SU-DHL-6 (cell line): ENCODE measurements around the gene L1TD1.

ENCODE experiments used
- H2AFZ ChIP-seq: fragments of 200-600 bp; sonication (generic); 2 replicates; pipeline ENCODE4 v1.6.1; 2014; ENCODE audit warnings: low read depth, mild to moderate bottlenecking, moderate library complexity, mixed read lengths, antibody characterized with exemption, low read length; ENCODE audit not compliant: severe bottlenecking
- H3F3A ChIP-seq: fragments of 200-600 bp; shearing (Covaris generic); 2 replicates; pipeline ENCODE4 v1.6.0; 2016; ENCODE audit warnings: antibody characterized with exemption, mild to moderate bottlenecking; ENCODE audit not compliant: insufficient read depth
- H3K27ac ChIP-seq: fragments of 200-600 bp; sonication (generic); 2 replicates; pipeline ENCODE4 v1.5.1; 2016; ENCODE audit warnings: low read depth, mild to moderate bottlenecking, low read length, moderate library complexity, mixed read lengths
- H3K27me3 ChIP-seq: fragments of 200-600 bp; sonication (generic), shearing (Covaris generic); 2 replicates; pipeline ENCODE4 v1.6.0; 2014; ENCODE audit warnings: mild to moderate bottlenecking, low read length
- H3K36me3 ChIP-seq: fragments of 200-600 bp; sonication (generic); 2 replicates; pipeline ENCODE4 v1.6.1; 2014; ENCODE audit warnings: mild to moderate bottlenecking, low read length, mixed read lengths
- H3K4me2 ChIP-seq: fragments of 300-600, 200-600 bp; shearing (Covaris generic), sonication (generic); 2 replicates; pipeline ENCODE4 v1.6.0; 2014; ENCODE audit warnings: low read length, low read depth, mild to moderate bottlenecking; ENCODE audit not compliant: poor library complexity, severe bottlenecking
- H3K4me3 ChIP-seq: fragments of 200-600 bp; sonication (generic); 2 replicates; pipeline ENCODE4 v1.5.1; 2014; ENCODE audit warnings: antibody characterized with exemption, low read length, mild to moderate bottlenecking, mixed read lengths; ENCODE audit not compliant: insufficient read depth, poor library complexity, severe bottlenecking
- H3K79me2 ChIP-seq: fragments of 200-600 bp; sonication (generic); 2 replicates; pipeline ENCODE4 v1.6.1; 2014; ENCODE audit warnings: mild to moderate bottlenecking, low read length, moderate library complexity; ENCODE audit not compliant: insufficient read depth
- H3K9ac ChIP-seq: fragments of 200-600 bp; sonication (generic); 2 replicates; pipeline ENCODE4 v1.7.0; 2014; ENCODE audit warnings: mild to moderate bottlenecking, low read length
- H3K9me2 ChIP-seq: fragments of 200-600 bp; sonication (generic); replicated peaks from 2 replicates; pipeline ENCODE4 v1.6.1; 2014; ENCODE audit warnings: low read length; ENCODE audit not compliant: insufficient read depth
- H3K9me3 ChIP-seq: fragments of 200-600 bp; sonication (generic); 2 replicates; pipeline ENCODE4 v1.6.1; 2014; ENCODE audit warnings: low read length, mixed read lengths; ENCODE audit not compliant: insufficient read depth
- H4K20me1 ChIP-seq: fragments of 200-600 bp; sonication (generic); 2 replicates; pipeline ENCODE4 v1.6.1; 2014; ENCODE audit warnings: low read depth, mild to moderate bottlenecking, antibody characterized with exemption, low read length, moderate library complexity, mixed read lengths
- CTCF ChIP-seq: fragments of 200-600 bp; sonication (generic); IDR thresholded peaks from one replicate; pipeline ENCODE4 v1.5.1; 2017; ENCODE audit warnings: antibody characterized with exemption, mild to moderate bottlenecking, low read length, moderate library complexity; ENCODE audit not compliant: insufficient read depth, poor library complexity, severe bottlenecking
- EZH2phosphoT487 ChIP-seq: fragments of 200-600 bp; sonication (generic), shearing (Covaris generic); conservative IDR thresholded peaks from 2 replicates; pipeline ENCODE4 v1.6.1; 2018; ENCODE audit warnings: mild to moderate bottlenecking, antibody characterized with exemption, low read length, moderate library complexity, mixed read lengths

L1TD1 gene

GRCh38 chr1:62208087-62208486, 13.4 kb downstream of the L1TD1 start:
- TF ChIP-seq CTCF (no peak), EZH2phosphoT487 (no peak)
- H3K36me3 ChIP-seq, result no peaks in the 10 kb centered on the region
- H3K9ac ChIP-seq, result no peak overlapping the region
- no peaks in the 10 kb centered on the region for H3K9me2 ChIP-seq
- H4K20me1 ChIP-seq, result no peaks in the 10 kb centered on the region
- H3K4me2 ChIP-seq, result no peak overlapping the region
- no peak overlapping the region for H2AFZ ChIP-seq
- no peaks in the 10 kb centered on the region for H3F3A ChIP-seq
- no peak overlapping the region for H3K27ac ChIP-seq
- no peak overlapping the region for H3K4me3 ChIP-seq
- H3K9me3 ChIP-seq, result peaks cover 7% of the 10 kb centered on the region; the same call in 1 of the 2 replicates
- no peaks in the 10 kb centered on the region for H3K79me2 ChIP-seq
- H3K27me3 ChIP-seq, result no peaks in the 10 kb centered on the region

- Histone ChIP-seq H4K20me1 (no peaks in the 10 kb centered on the region), H3K36me3 (no peaks in the 10 kb centered on the region)
- TF ChIP-seq EZH2phosphoT487 (no peak), CTCF (no peak)
Measured at GRCh38 chr1:62208970-62209369, 14.3 kb downstream of the L1TD1 start.

GRCh38 chr1:62209931-62210595, 15.4 kb downstream of the L1TD1 start:
- H3K27me3 ChIP-seq, result no peaks in the 10 kb centered on the region
- no peak for TF ChIP-seq CTCF
- no peak for TF ChIP-seq EZH2phosphoT487
- peaks cover 7% of the 10 kb centered on the region; the same call in 1 of the 2 replicates for H3K9me3 ChIP-seq
- no peaks in the 10 kb centered on the region for H3F3A ChIP-seq
- no peak overlapping the region for H3K4me2 ChIP-seq
- H3K9ac ChIP-seq, result no peak overlapping the region
- H3K36me3 ChIP-seq, result no peaks in the 10 kb centered on the region
- H2AFZ ChIP-seq, result no peak overlapping the region
- H3K27ac ChIP-seq, result no peak overlapping the region
- H3K9me2 ChIP-seq, result no peaks in the 10 kb centered on the region
- H3K79me2 ChIP-seq, result no peaks in the 10 kb centered on the region
- H3K4me3 ChIP-seq, result no peak overlapping the region
- H4K20me1 ChIP-seq, result no peaks in the 10 kb centered on the region

More at GRCh38 chr1:62208970-62209369, 14.3 kb downstream of the L1TD1 start:
- no peak overlapping the region for H3K27ac ChIP-seq
- no peaks in the 10 kb centered on the region for H3K27me3 ChIP-seq
- H2AFZ ChIP-seq, result no peak overlapping the region
- H3K4me3 ChIP-seq, result no peak overlapping the region
- H3K9ac ChIP-seq, result no peak overlapping the region
- H3F3A ChIP-seq, result no peaks in the 10 kb centered on the region
- no peaks in the 10 kb centered on the region for H3K9me2 ChIP-seq
- H3K9me3 ChIP-seq, result peaks cover 7% of the 10 kb centered on the region; the same call in 1 of the 2 replicates
- no peak overlapping the region for H3K4me2 ChIP-seq
- H3K79me2 ChIP-seq, result no peaks in the 10 kb centered on the region
